T follicular helper cell (primary cell): Measurements from ENCODE around the gene ZC3H7B.
"Not testable (repeated sequence)": the region's sequence is repeated elsewhere in the genome, so short reads cannot be mapped to it uniquely, and the experiment has no call there.

ENCODE experiments used
- DNase-seq: peaks from one replicate; pipeline ENCODE4 v3.0.0-alpha.2; 2020; ENCODE audit warnings: low read depth

The ZC3H7B gene

GRCh38 chr22:41382610-41383009, 81.3 kb downstream of the ZC3H7B start:
- no peak for DNase-seq

- no peak for DNase-seq
Observed at GRCh38 chr22:41383085-41383484, 81.8 kb downstream of the ZC3H7B start.

GRCh38 chr22:41384128-41384527, 82.8 kb downstream of the ZC3H7B start:
- no peak for DNase-seq

GRCh38 chr22:41387341-41387740, 86.0 kb downstream of the ZC3H7B start:
- DNase-seq = no peak

- no peak for DNase-seq
Observed at GRCh38 chr22:41394012-41394356, 92.7 kb downstream of the ZC3H7B start.

GRCh38 chr22:41395531-41396240, 94.4 kb downstream of the ZC3H7B start:
- DNase-seq = no peak

- DNase-seq = no peak
Observed at GRCh38 chr22:41397143-41397811, 96.0 kb downstream of the ZC3H7B start.

GRCh38 chr22:41398921-41399320, 97.6 kb downstream of the ZC3H7B start:
- no peak for DNase-seq

- no peak for DNase-seq
Observed at GRCh38 chr22:41401781-41402648, 100.7 kb downstream of the ZC3H7B start.

GRCh38 chr22:41402851-41403250, 101.5 kb downstream of the ZC3H7B start:
- DNase-seq = not testable (repeated sequence)

GRCh38 chr22:41403532-41404318, 102.4 kb downstream of the ZC3H7B start:
- peak; percentile 73 for DNase-seq

GRCh38 chr22:41405588-41405987, 104.3 kb downstream of the ZC3H7B start:
- no peak for DNase-seq

GRCh38 chr22:41406410-41406809, 105.1 kb downstream of the ZC3H7B start:
- DNase-seq = no peak

GRCh38 chr22:41407433-41407832, 106.1 kb downstream of the ZC3H7B start:
- no peak for DNase-seq

- no peak for DNase-seq
Observed at GRCh38 chr22:41408665-41409064, 107.3 kb downstream of the ZC3H7B start.
